ENCODE data around the gene TMEFF2.

Gene TMEFF2

DNA sequence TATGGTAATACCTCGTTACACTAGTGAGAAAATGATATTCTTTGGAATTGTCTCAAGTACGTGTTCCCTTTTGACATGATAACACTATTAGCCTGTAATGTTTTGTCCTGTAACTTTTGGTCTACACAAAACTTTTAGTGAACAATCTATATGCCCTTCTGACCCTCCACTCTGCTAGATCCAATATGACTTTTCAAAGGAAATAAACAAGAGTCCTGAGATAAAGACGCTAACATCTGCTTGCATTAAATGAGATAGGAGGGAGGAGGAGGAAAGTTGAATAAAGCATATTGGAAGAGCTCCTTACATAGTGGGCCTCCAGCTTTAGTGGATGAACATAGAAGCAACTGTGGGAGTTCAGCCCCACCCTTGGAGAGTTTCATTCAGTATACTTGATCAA lies 264.5 kb downstream of the TMEFF2 start:
- H2AK5ac ChIP-seq (ENCODE audit: low read depth, low read length) = no peak overlapping the region
- no peak for DNase-seq (ENCODE audit: low spot score)
- H3K4me1 ChIP-seq (ENCODE audit: control insufficient read depth in 2 of 2, insufficient read depth in 1 of 2, low read depth in 1 of 2, low read length in 2 of 2) = peaks cover 11% of the 10 kb centered on the region in 2 donors
- no peak overlapping the region for H2BK15ac ChIP-seq (ENCODE audit: low read length)
- no peak overlapping the region for H3K18ac ChIP-seq (ENCODE audit: low read length)
- no peak overlapping the region for H4K8ac ChIP-seq (ENCODE audit: low read depth, low read length)
- no peaks in the 10 kb centered on the region for H3K36me3 ChIP-seq (replicated peaks in 1 of 2; ENCODE audit: control insufficient read depth in 2 of 2, insufficient read depth in 2 of 2, low read length in 2 of 2)
- H3K9ac ChIP-seq (ENCODE audit: low read depth, low read length, poor library complexity) = no peak overlapping the region
- H3K4me2 ChIP-seq (ENCODE audit: insufficient read depth, low read length, poor library complexity, severe bottlenecking) = no peak overlapping the region
- no peak overlapping the region for H4K91ac ChIP-seq (ENCODE audit: low read depth, low read length, poor library complexity)
- H2AFZ ChIP-seq (ENCODE audit: low read length) = no peak overlapping the region
- no peaks in the 10 kb centered on the region for H3K27me3 ChIP-seq (ENCODE audit: control insufficient read depth in 3 of 3, insufficient read depth in 3 of 3, low read depth in 1 of 3, low read length in 3 of 3)
- WGBS, 2 donors (ENCODE audit: extremely low coverage in 2 of 2, insufficient read length in 2 of 2, insufficient replicate concordance in 1 of 2) = no CpG with 5 or more reads among the region's 3 CpGs
- no peak overlapping the region for H2BK120ac ChIP-seq (ENCODE audit: low read depth, low read length)
- H3K23ac ChIP-seq (ENCODE audit: low read depth, low read length, poor library complexity) = no peak overlapping the region
- H3K4me3 ChIP-seq (ENCODE audit: low read length in 2 of 2) = no peak overlapping the region
- no peak overlapping the region for H3K14ac ChIP-seq (ENCODE audit: low read length)
- no peak overlapping the region for H2BK5ac ChIP-seq (ENCODE audit: low read length)
- no peak overlapping the region for H3K4ac ChIP-seq (ENCODE audit: low read length)
- no peaks in the 10 kb centered on the region for H3K9me3 ChIP-seq (replicated peaks in 1 of 2; ENCODE audit: control insufficient read depth in 2 of 2, insufficient read depth in 1 of 2, low read depth in 1 of 2, low read length in 2 of 2)
- H2BK12ac ChIP-seq (ENCODE audit: low read length) = no peak overlapping the region
- no peak overlapping the region for H3K27ac ChIP-seq (replicated peaks; ENCODE audit: low read length)
- no peaks in the 10 kb centered on the region for H3K79me1 ChIP-seq (ENCODE audit: low read depth, low read length)

DNA sequence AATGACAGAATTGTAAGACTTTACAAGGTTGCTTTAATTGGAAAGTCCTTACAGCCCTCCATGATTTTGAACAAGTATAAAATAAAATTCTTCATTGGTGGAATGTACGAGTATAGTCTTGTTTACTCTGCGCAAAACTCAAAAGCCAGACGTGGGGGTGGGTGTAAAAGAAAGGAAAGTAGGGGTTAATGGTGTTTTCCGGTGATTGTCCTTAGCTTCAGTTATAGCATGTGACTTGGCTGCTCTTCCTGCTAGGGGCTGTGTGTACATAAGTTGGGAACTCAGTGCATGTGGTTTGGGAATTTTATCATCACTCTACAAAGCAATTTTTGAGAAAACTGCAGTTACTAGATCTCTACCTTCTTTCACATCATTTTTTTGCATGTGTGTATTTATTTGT lies 265.4 kb downstream of the TMEFF2 start:
- H3K14ac ChIP-seq (ENCODE audit: low read length) = no peak overlapping the region
- no peak overlapping the region for H2AK5ac ChIP-seq (ENCODE audit: low read depth, low read length)
- H3K4ac ChIP-seq (ENCODE audit: low read length) = no peak overlapping the region
- no peak for DNase-seq (ENCODE audit: low spot score)
- H3K36me3 ChIP-seq (replicated peaks in 1 of 2; ENCODE audit: control insufficient read depth in 2 of 2, insufficient read depth in 2 of 2, low read length in 2 of 2) = no peaks in the 10 kb centered on the region
- no peak overlapping the region for H4K91ac ChIP-seq (ENCODE audit: low read depth, low read length, poor library complexity)
- H3K27ac ChIP-seq (replicated peaks; ENCODE audit: low read length) = no peak overlapping the region
- no peak overlapping the region for H2BK5ac ChIP-seq (ENCODE audit: low read length)
- no peak overlapping the region for H4K8ac ChIP-seq (ENCODE audit: low read depth, low read length)
- H3K4me1 ChIP-seq (ENCODE audit: control insufficient read depth in 2 of 2, insufficient read depth in 1 of 2, low read depth in 1 of 2, low read length in 2 of 2) = peaks cover 10 to 11% of the 10 kb centered on the region in 2 donors
- H3K4me3 ChIP-seq (ENCODE audit: low read length in 2 of 2) = no peak overlapping the region
- no peak overlapping the region for H2BK12ac ChIP-seq (ENCODE audit: low read length)
- H3K18ac ChIP-seq (ENCODE audit: low read length) = no peak overlapping the region
- no peak overlapping the region for H3K4me2 ChIP-seq (ENCODE audit: insufficient read depth, low read length, poor library complexity, severe bottlenecking)
- no peaks in the 10 kb centered on the region for H3K27me3 ChIP-seq (ENCODE audit: control insufficient read depth in 3 of 3, insufficient read depth in 3 of 3, low read depth in 1 of 3, low read length in 3 of 3)
- H3K9ac ChIP-seq (ENCODE audit: low read depth, low read length, poor library complexity) = no peak overlapping the region
- no peak overlapping the region for H2BK15ac ChIP-seq (ENCODE audit: low read length)
- WGBS, 2 donors (ENCODE audit: extremely low coverage in 2 of 2, insufficient read length in 2 of 2, insufficient replicate concordance in 1 of 2) = no CpG with 5 or more reads among the region's 4 CpGs
- peak overlapping the region; percentile 45 for H2AFZ ChIP-seq (ENCODE audit: low read length)
- H3K9me3 ChIP-seq (replicated peaks in 1 of 2; ENCODE audit: control insufficient read depth in 2 of 2, insufficient read depth in 1 of 2, low read depth in 1 of 2, low read length in 2 of 2) = no peaks in the 10 kb centered on the region
- H3K79me1 ChIP-seq (ENCODE audit: low read depth, low read length) = no peaks in the 10 kb centered on the region
- no peak overlapping the region for H3K23ac ChIP-seq (ENCODE audit: low read depth, low read length, poor library complexity)
- H2BK120ac ChIP-seq (ENCODE audit: low read depth, low read length) = no peak overlapping the region

DNA sequence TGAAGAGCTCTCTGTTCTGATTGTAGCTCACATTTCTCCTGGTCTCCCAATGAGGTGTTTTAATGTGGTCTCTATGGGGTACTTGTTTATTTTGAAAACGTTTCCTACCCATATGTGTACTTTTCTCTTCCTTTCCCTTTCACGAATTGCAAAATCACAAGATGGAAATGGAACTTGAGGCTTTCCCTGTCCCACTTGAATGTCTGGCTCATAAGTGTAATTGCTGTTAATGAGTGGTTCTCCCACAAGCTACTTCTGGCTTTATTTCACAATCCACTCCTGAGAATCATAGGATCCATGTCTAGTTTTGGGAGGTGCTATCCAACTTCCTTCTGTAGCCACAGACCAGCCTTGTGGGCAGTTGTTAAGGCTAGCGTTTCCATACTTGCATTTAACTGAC lies 266.7 kb downstream of the TMEFF2 start:
- Histone ChIP-seq H2BK120ac (ENCODE audit: low read depth, low read length) (no peak overlapping the region), H3K79me1 (ENCODE audit: low read depth, low read length) (no peaks in the 10 kb centered on the region), H2AK5ac (ENCODE audit: low read depth, low read length) (no peak overlapping the region), H3K23ac (ENCODE audit: low read depth, low read length, poor library complexity) (no peak overlapping the region), H3K4ac (ENCODE audit: low read length) (no peak overlapping the region), H4K8ac (ENCODE audit: low read depth, low read length) (no peak overlapping the region), H3K36me3 (replicated peaks in 1 of 2; ENCODE audit: control insufficient read depth in 2 of 2, insufficient read depth in 2 of 2, low read length in 2 of 2) (no peaks in the 10 kb centered on the region), H3K9me3 (replicated peaks in 1 of 2; ENCODE audit: control insufficient read depth in 2 of 2, insufficient read depth in 1 of 2, low read depth in 1 of 2, low read length in 2 of 2) (no peaks in the 10 kb centered on the region), H3K9ac (ENCODE audit: low read depth, low read length, poor library complexity) (no peak overlapping the region), H3K18ac (ENCODE audit: low read length) (no peak overlapping the region), H3K27me3 (ENCODE audit: control insufficient read depth in 3 of 3, insufficient read depth in 3 of 3, low read depth in 1 of 3, low read length in 3 of 3) (no peaks in the 10 kb centered on the region), H2BK12ac (ENCODE audit: low read length) (no peak overlapping the region), H2BK5ac (ENCODE audit: low read length) (no peak overlapping the region), H3K27ac (replicated peaks; ENCODE audit: low read length) (peak overlapping the region; percentile 70), H3K14ac (ENCODE audit: low read length) (no peak overlapping the region), H2BK15ac (ENCODE audit: low read length) (no peak overlapping the region), H3K4me1 (ENCODE audit: control insufficient read depth in 2 of 2, insufficient read depth in 1 of 2, low read depth in 1 of 2, low read length in 2 of 2) (peaks cover 10 to 22% of the 10 kb centered on the region in 2 donors), H2AFZ (ENCODE audit: low read length) (peak overlapping the region; percentile 75), H4K91ac (ENCODE audit: low read depth, low read length, poor library complexity) (no peak overlapping the region), H3K4me2 (ENCODE audit: insufficient read depth, low read length, poor library complexity, severe bottlenecking) (no peak overlapping the region), H3K4me3 (ENCODE audit: low read length in 2 of 2) (no peak overlapping the region)
- no CpG with 5 or more reads among the region's 3 CpGs for WGBS, 2 donors (ENCODE audit: extremely low coverage in 2 of 2, insufficient read length in 2 of 2, insufficient replicate concordance in 1 of 2)
- no peak for DNase-seq (ENCODE audit: low spot score)

DNA sequence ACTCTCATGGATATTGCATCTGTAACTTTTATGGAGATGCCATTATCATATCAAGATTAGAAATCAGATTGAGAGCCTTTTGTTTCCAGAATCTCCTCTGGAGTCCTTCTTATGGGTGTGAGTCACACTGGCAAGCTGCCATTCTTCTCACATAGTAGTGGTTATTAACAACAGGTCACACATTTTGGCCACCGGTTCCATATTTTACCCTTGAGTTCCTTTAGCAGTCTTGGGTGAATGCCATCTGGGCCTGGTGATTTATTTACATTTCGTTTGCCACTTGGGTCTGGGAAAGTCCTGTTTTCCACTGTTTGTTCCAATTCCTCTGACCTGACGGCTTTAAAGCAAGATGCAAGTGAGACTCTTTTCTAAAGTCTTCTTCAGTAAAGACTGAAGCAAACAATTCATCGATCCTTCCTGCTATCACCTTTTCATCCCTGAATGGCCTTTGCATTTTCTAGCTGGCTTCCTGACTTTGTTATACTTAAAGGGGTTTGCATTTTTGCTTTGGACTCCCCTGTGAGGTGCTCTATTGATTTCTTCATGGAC lies 267.3 kb downstream of the TMEFF2 start:
- H3K9me3 ChIP-seq (replicated peaks in 1 of 2; ENCODE audit: control insufficient read depth in 2 of 2, insufficient read depth in 1 of 2, low read depth in 1 of 2, low read length in 2 of 2) = no peaks in the 10 kb centered on the region
- H3K4me3 ChIP-seq (ENCODE audit: low read length in 2 of 2) = no peak overlapping the region
- H3K4ac ChIP-seq (ENCODE audit: low read length) = no peak overlapping the region
- H2BK120ac ChIP-seq (ENCODE audit: low read depth, low read length) = no peak overlapping the region
- H3K14ac ChIP-seq (ENCODE audit: low read length) = no peak overlapping the region
- H2AFZ ChIP-seq (ENCODE audit: low read length) = peak overlapping the region; percentile 75
- H2BK5ac ChIP-seq (ENCODE audit: low read length) = no peak overlapping the region
- no peaks in the 10 kb centered on the region for H3K27me3 ChIP-seq (ENCODE audit: control insufficient read depth in 3 of 3, insufficient read depth in 3 of 3, low read depth in 1 of 3, low read length in 3 of 3)
- no peak overlapping the region for H2AK5ac ChIP-seq (ENCODE audit: low read depth, low read length)
- no peak overlapping the region for H4K8ac ChIP-seq (ENCODE audit: low read depth, low read length)
- H3K9ac ChIP-seq (ENCODE audit: low read depth, low read length, poor library complexity) = no peak overlapping the region
- H3K27ac ChIP-seq (replicated peaks; ENCODE audit: low read length) = peak overlapping the region; percentile 70
- no CpG with 5 or more reads among the region's 4 CpGs for WGBS, 2 donors (ENCODE audit: extremely low coverage in 2 of 2, insufficient read length in 2 of 2, insufficient replicate concordance in 1 of 2)
- no peak overlapping the region for H2BK15ac ChIP-seq (ENCODE audit: low read length)
- H3K36me3 ChIP-seq (replicated peaks in 1 of 2; ENCODE audit: control insufficient read depth in 2 of 2, insufficient read depth in 2 of 2, low read length in 2 of 2) = no peaks in the 10 kb centered on the region
- H2BK12ac ChIP-seq (ENCODE audit: low read length) = no peak overlapping the region
- no peak overlapping the region for H3K4me2 ChIP-seq (ENCODE audit: insufficient read depth, low read length, poor library complexity, severe bottlenecking)
- DNase-seq (ENCODE audit: low spot score) = no peak
- no peak overlapping the region for H3K23ac ChIP-seq (ENCODE audit: low read depth, low read length, poor library complexity)
- peaks cover 10 to 22% of the 10 kb centered on the region in 2 donors for H3K4me1 ChIP-seq (ENCODE audit: control insufficient read depth in 2 of 2, insufficient read depth in 1 of 2, low read depth in 1 of 2, low read length in 2 of 2)
- H3K79me1 ChIP-seq (ENCODE audit: low read depth, low read length) = no peaks in the 10 kb centered on the region
- no peak overlapping the region for H4K91ac ChIP-seq (ENCODE audit: low read depth, low read length, poor library complexity)
- no peak overlapping the region for H3K18ac ChIP-seq (ENCODE audit: low read length)

Measured in neuronal stem cell (in vitro differentiated cells).